LNCaP clone FGC (cell line): ENCODE measurements around the gene ATG14.

Experiments used
- DNase-seq: peaks from one replicate; pipeline ENCODE4 v3.0.0-alpha.2; 2011; ENCODE audit warnings: low read depth
- H3K4me3 ChIP-seq: 2 replicates; pipeline ENCODE4 v1.5.1; 2011; ENCODE audit warnings: mild to moderate bottlenecking, low read depth, low read length, control low read depth
- CTCF ChIP-seq: IDR thresholded peaks from 2 replicates; pipeline ENCODE4 v1.5.1; 2012; ENCODE audit warnings: mild to moderate bottlenecking; ENCODE audit not compliant: control insufficient read depth, insufficient read depth; ENCODE audit errors: extremely low read depth

ATG14 gene

GRCh38 chr14:55414551-55414950 is 2.9 kb upstream of the ATG14 start:
- no peak for TF ChIP-seq CTCF
- no peak for DNase-seq
- H3K4me3 ChIP-seq: no peak overlapping the region

- TF ChIP-seq CTCF: no peak
- H3K4me3 ChIP-seq: no peak overlapping the region
- DNase-seq: no peak
Measured at GRCh38 chr14:55412676-55413075, 1.0 kb upstream of the ATG14 start.

GRCh38 chr14:55410876-55411275 is 754 bp downstream of the ATG14 start:
- no peak for TF ChIP-seq CTCF
- peak overlapping the region; percentile 86 for H3K4me3 ChIP-seq
- no peak for DNase-seq

GRCh38 chr14:55404173-55404854 is 7.3 kb downstream of the ATG14 start:
- DNase-seq: no peak
- H3K4me3 ChIP-seq: no peak overlapping the region
- TF ChIP-seq CTCF: no peak

GRCh38 chr14:55401751-55402150 is 9.9 kb downstream of the ATG14 start:
- no peak for TF ChIP-seq CTCF
- no peak for DNase-seq
- no peak overlapping the region for H3K4me3 ChIP-seq

- no peak overlapping the region for H3K4me3 ChIP-seq
- no peak for TF ChIP-seq CTCF
- DNase-seq: no peak
Measured at GRCh38 chr14:55399852-55400251, 11.8 kb downstream of the ATG14 start.

- no peak for TF ChIP-seq CTCF
- no peak overlapping the region for H3K4me3 ChIP-seq
- DNase-seq: no peak
Measured at GRCh38 chr14:55399183-55399582, 12.4 kb downstream of the ATG14 start.
